Caco-2 (cell line): ENCODE data around the gene AHDC1. TPM values are rescaled to one million over a fixed set of nuclear protein-coding genes. Genes with fewer than 3 reads are reported as not detected.

Experiments
- Bru-seq: library from RNA; stranded (reverse); fragments of 400-500 nt; gene quantifications from one replicate; lab custom pipeline; 2021; lab: Mats Ljungman, UMichigan
- BruChase-seq, 2 experiments: library from RNA; stranded (reverse); fragments of 400-500 nt; gene quantifications; one replicate each; lab custom pipeline; 2021; lab: Mats Ljungman, UMichigan
- BruUV-seq: library from RNA; stranded (reverse); fragments of 400-500 nt; replicated peaks from 2 replicates; lab custom pipeline; 2021; lab: Mats Ljungman, UMichigan
- CTCF ChIA-PET: fragments of 300-600 bp; sonication (Branson Sonifier 250); formaldehyde crosslinking; loops from one replicate; lab custom pipeline; 2022; ENCODE audit warnings: antibody characterized with exemption; lab: Charles Lee
- POLR2A ChIA-PET: fragments of 300-600 bp; sonication (Branson Sonifier 250); formaldehyde crosslinking; loops from one replicate; lab custom pipeline; 2022; ENCODE audit warnings: antibody characterized with exemption; lab: Charles Lee
- DNase-seq, 2 experiments: peaks; one replicate each; pipeline versions ENCODE4 v3.0.0 to v3.0.0-alpha.2; 2020 to 2022
- H3K27me3 ChIP-seq: replicated peaks from 2 replicates; pipeline ENCODE4 v1.6.0; 2011; ENCODE audit warnings: low read length; ENCODE audit not compliant: control insufficient read depth, insufficient read depth
- H3K36me3 ChIP-seq: 2 replicates; pipeline ENCODE4 v1.5.1; 2011; ENCODE audit warnings: low read length; ENCODE audit not compliant: control insufficient read depth, insufficient read depth
- H3K4me1 ChIP-seq: fragments of 250-450 bp; sonication (Bioruptor Pico); 2 replicates; pipeline ENCODE4 v1.5.1; 2020; ENCODE audit warnings: mild to moderate bottlenecking
- H3K4me3 ChIP-seq: 2 replicates; pipeline ENCODE4 v1.5.1; 2011; ENCODE audit warnings: low read depth, mild to moderate bottlenecking, control low read depth, low read length
- H3K9me3 ChIP-seq: fragments of 250-450 bp; sonication (Bioruptor Pico); 2 replicates; pipeline ENCODE4 v1.5.1; 2020; ENCODE audit warnings: mild to moderate bottlenecking, moderate library complexity
- H3K27ac Mint-ChIP-seq: one replicate; pipeline ENCODE4 v1.8.0; 2022; ENCODE audit warnings: mixed read lengths; ENCODE audit not compliant: unreplicated experiment
- H3K27me3 Mint-ChIP-seq: one replicate; pipeline ENCODE4 v1.8.0; 2022; ENCODE audit warnings: mixed read lengths; ENCODE audit not compliant: insufficient read depth, unreplicated experiment
- H3K36me3 Mint-ChIP-seq: one replicate; pipeline ENCODE4 v1.8.0; 2022; ENCODE audit warnings: mild to moderate bottlenecking, mixed read lengths; ENCODE audit not compliant: insufficient read depth, unreplicated experiment
- H3K4me1 Mint-ChIP-seq: one replicate; pipeline ENCODE4 v1.8.0; 2022; ENCODE audit warnings: low read depth, mixed read lengths; ENCODE audit not compliant: unreplicated experiment
- H3K4me3 Mint-ChIP-seq: one replicate; pipeline ENCODE4 v1.8.0; 2022; ENCODE audit warnings: mild to moderate bottlenecking, moderate library complexity, mixed read lengths; ENCODE audit not compliant: unreplicated experiment
- H3K9me3 Mint-ChIP-seq: one replicate; pipeline ENCODE4 v1.8.0; 2022; ENCODE audit warnings: mixed read lengths; ENCODE audit not compliant: unreplicated experiment
- intact Hi-C: fragments of 100-400 bp; cut with micrococcal nuclease; formaldehyde crosslinking; loops from one replicate; pipeline ENCODE4 v1.10.0; 2022; ENCODE audit not compliant: unreplicated experiment
- long read RNA-seq: library from polyadenylated mRNA; stranded (forward); transcript quantifications from one replicate; pipeline ENCODE4 v2.0.0, GENCODE V29; 2022
- total RNA-seq: library from RNA; stranded (reverse); gene quantifications from 2 replicates; pipeline ENCODE4 v1.2.3, GENCODE V29; 2022
- TF ChIP-seq, protein P1 (sequence below), 2 experiments: fragments of 200-600 bp in 1 of 2; IDR thresholded peaks; 1 replicate in 1 of 2; 2 replicates in 1 of 2; pipeline versions ENCODE4 v1.5.1 to v1.8.0; 2011 to 2022; ENCODE audit warnings: antibody characterized with exemption in 1 of 2, control low read depth in 1 of 2, inconsistent platforms in 1 of 2, low read depth in 1 of 2, low read length in 1 of 2, mild to moderate bottlenecking in 1 of 2, moderate library complexity in 1 of 2; ENCODE audit not compliant: insufficient read depth in 1 of 2, severe bottlenecking in 1 of 2, unreplicated experiment in 1 of 2

Gene AHDC1, protein sequence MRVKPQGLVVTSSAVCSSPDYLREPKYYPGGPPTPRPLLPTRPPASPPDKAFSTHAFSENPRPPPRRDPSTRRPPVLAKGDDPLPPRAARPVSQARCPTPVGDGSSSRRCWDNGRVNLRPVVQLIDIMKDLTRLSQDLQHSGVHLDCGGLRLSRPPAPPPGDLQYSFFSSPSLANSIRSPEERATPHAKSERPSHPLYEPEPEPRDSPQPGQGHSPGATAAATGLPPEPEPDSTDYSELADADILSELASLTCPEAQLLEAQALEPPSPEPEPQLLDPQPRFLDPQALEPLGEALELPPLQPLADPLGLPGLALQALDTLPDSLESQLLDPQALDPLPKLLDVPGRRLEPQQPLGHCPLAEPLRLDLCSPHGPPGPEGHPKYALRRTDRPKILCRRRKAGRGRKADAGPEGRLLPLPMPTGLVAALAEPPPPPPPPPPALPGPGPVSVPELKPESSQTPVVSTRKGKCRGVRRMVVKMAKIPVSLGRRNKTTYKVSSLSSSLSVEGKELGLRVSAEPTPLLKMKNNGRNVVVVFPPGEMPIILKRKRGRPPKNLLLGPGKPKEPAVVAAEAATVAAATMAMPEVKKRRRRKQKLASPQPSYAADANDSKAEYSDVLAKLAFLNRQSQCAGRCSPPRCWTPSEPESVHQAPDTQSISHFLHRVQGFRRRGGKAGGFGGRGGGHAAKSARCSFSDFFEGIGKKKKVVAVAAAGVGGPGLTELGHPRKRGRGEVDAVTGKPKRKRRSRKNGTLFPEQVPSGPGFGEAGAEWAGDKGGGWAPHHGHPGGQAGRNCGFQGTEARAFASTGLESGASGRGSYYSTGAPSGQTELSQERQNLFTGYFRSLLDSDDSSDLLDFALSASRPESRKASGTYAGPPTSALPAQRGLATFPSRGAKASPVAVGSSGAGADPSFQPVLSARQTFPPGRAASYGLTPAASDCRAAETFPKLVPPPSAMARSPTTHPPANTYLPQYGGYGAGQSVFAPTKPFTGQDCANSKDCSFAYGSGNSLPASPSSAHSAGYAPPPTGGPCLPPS (N-terminal part only)
- 17.0 and 17.3 TPM in 2 replicates for total RNA-seq
- Bru-seq, nascent RNA = percentile 52 among the genes with signal in this experiment
- percentile 57 among the genes with signal in this experiment for BruChase-seq, experiment 1, labeled RNA remaining after a 2-hour chase
- BruChase-seq, experiment 2, labeled RNA remaining after a 6-hour chase = percentile 56 among the genes with signal in this experiment
- long read RNA-seq, partial matches to known transcripts = 3 of 4 reads
- long read RNA-seq, other reads (novel, unspliced or antisense) = 1 of 4 reads

DNA sequence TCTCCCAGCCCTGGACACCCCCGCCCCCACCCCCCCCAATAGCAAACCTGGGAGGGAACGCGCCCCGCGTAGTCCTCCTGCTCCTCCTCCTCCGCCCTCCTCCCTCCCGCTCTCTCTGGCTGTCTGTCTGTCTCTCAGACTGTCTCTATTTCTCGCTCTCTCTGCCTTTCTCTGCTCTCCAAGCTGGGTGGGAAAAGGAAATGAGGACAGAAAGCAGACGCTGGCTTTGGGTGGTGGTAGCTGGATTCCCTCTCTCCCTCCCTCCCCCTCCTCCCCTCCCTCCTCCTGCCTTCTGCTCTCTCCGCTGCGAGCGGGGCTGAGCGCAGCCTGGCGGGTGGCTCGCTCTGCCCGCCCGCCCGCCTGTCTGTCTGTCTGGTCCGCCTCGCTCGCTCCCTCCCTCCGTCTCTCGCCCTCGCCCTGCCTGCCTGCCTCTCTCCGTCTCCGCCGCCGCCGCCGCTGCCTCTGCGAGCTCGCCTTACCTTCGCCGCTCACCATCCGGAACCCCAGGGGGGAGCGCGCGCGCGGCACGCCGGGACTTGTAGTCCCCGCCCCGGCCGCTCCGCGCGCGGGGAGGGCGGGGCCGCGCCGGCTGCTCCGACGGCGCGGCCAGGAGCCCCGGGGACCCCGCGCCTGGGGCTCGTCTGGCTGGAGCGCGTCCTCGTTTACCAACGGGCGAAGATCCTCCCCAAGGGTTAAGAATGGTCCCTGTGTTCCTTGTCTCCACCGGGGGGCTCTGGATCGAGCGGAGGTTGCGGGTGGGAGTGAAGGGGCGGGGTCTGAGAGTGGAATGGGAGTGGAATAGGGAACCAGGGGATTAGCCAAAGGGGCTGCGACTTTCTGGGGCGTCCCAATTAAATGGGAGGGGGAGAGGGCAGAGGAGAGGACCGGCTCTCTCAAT is at the start of gene AHDC1:
Gene AHDC1, minus strand, starts transcription at position 464 of the 898 bp plus-strand sequence. CDS start 52,029 bp downstream, outside the sequence.
- Mint-ChIP-seq H3K36me3 (peaks cover 11% of the 10 kb centered on the region), H3K27ac (peak within 1 kb of the TSS; percentile 84), H3K4me3 (peak within 1 kb of the TSS; percentile 98), H3K27me3 (no peaks in the 10 kb centered on the region), H3K4me1 (peaks cover 17% of the 10 kb centered on the region), H3K9me3 (no peaks in the 10 kb centered on the region)
- POLR2A ChIA-PET = interaction anchor here (0.6 to 1.3 kb wide), 4 partner anchors 34 to 683 kb away, joined by 3 to 6 read pairs (median 4); partner anchors contain the start of gene NUDC
- Histone ChIP-seq H3K36me3 (no peaks in the 10 kb centered on the region), H3K9me3 (no peaks in the 10 kb centered on the region), H3K4me3 (peak within 1 kb of the TSS; percentile 91), H3K4me1 (peaks cover 33% of the 10 kb centered on the region), H3K27me3 (no peaks in the 10 kb centered on the region)
- CTCF ChIA-PET = interaction anchor here (0.6 to 2.6 kb wide), 9 partner anchors 28 to 187 kb away, joined by 3 to 19 read pairs (median 6); no protein-coding TSS in a partner anchor
- no TSS peak for BruUV-seq
- DNase-seq = peak; percentile 89 to 90
- intact Hi-C loops = loop anchor here (10.0 kb wide), 1 partner anchor 109 kb away; the partner anchor contains the start of gene WASF2
- TF ChIP-seq, protein P1, sequence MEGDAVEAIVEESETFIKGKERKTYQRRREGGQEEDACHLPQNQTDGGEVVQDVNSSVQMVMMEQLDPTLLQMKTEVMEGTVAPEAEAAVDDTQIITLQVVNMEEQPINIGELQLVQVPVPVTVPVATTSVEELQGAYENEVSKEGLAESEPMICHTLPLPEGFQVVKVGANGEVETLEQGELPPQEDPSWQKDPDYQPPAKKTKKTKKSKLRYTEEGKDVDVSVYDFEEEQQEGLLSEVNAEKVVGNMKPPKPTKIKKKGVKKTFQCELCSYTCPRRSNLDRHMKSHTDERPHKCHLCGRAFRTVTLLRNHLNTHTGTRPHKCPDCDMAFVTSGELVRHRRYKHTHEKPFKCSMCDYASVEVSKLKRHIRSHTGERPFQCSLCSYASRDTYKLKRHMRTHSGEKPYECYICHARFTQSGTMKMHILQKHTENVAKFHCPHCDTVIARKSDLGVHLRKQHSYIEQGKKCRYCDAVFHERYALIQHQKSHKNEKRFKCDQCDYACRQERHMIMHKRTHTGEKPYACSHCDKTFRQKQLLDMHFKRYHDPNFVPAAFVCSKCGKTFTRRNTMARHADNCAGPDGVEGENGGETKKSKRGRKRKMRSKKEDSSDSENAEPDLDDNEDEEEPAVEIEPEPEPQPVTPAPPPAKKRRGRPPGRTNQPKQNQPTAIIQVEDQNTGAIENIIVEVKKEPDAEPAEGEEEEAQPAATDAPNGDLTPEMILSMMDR (IDR thresholded peaks at IDR 0.05; ENCODE audit: insufficient read depth in 1 of 2, low read depth in 1 of 2, low read length in 1 of 2, severe bottlenecking in 1 of 2, unreplicated experiment in 1 of 2) = no peak

DNA sequence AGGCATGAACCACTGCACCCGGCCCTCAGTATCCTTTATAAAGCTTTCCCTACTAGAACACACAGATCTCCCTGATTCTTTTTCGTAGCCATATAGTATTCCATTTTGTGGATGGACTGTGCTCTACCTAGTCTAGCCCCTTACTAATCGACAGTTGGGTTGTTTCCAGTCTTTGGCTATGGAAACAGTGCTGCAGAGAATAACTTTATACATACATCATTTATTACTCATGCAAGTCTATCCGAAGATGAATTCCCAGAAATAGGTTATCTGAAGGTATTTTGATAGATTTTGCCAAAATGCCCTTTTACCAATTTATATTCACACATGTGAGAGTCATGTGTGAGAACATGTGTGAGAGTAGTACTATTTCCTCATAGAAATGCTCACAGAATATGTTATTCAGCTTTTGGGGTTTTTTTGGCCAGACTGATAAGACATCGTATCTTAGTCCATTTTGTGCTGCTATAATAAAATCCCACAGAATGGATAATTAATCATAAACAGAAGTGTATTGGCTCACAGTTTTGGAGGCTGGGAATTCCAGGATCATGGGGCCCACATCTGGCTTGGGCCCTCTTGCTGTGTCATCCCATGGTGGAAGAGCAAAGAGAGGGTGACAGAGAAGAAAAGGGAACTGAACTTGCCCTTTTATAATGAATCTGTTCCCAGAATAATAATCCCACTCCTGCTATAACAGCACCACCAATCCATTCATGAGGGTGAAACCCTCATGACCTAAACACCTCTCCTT is 48.3 kb upstream of the AHDC1 start:
- CTCF ChIA-PET = no interaction called here
- Mint-ChIP-seq H3K4me3 (no peak overlapping the region), H3K4me1 (peaks cover 16% of the 10 kb centered on the region), H3K36me3 (no peaks in the 10 kb centered on the region), H3K9me3 (no peaks in the 10 kb centered on the region), H3K27ac (no peak overlapping the region), H3K27me3 (no peaks in the 10 kb centered on the region)
- Histone ChIP-seq H3K4me3 (no peak overlapping the region), H3K4me1 (no peaks in the 10 kb centered on the region), H3K9me3 (no peaks in the 10 kb centered on the region), H3K36me3 (no peaks in the 10 kb centered on the region), H3K27me3 (no peaks in the 10 kb centered on the region)
- no TSS peak for BruUV-seq
- intact Hi-C loops = no loop called here
- TF ChIP-seq, protein P1 (IDR thresholded peaks at IDR 0.05; ENCODE audit: insufficient read depth in 1 of 2, low read depth in 1 of 2, low read length in 1 of 2, severe bottlenecking in 1 of 2, unreplicated experiment in 1 of 2) = no peak
- DNase-seq = no peak
- POLR2A ChIA-PET = no interaction called here
